ENCODE measurements around the gene IGF2BP1.
"Not testable (repeated sequence)": the region's sequence is repeated elsewhere in the genome, so short reads cannot be mapped to it uniquely, and the experiment has no call there.

IGF2BP1 gene

GRCh38 chr17:49049265-49049664 lies 52.1 kb downstream of the IGF2BP1 start:
- in situ Hi-C loops (cut with MboI; ENCODE audit: low sequenced_read_pairs), result no loop called here

GRCh38 chr17:49050611-49051010 lies 53.4 kb downstream of the IGF2BP1 start:
- in situ Hi-C loops (cut with MboI; ENCODE audit: low sequenced_read_pairs), result no loop called here

GRCh38 chr17:49051269-49051668 lies 54.1 kb downstream of the IGF2BP1 start:
- in situ Hi-C loops (cut with MboI; ENCODE audit: low sequenced_read_pairs), result no loop called here

- in situ Hi-C loops (cut with MboI; ENCODE audit: low sequenced_read_pairs), result no loop called here
Measured at GRCh38 chr17:49053171-49053829, 56.1 kb downstream of the IGF2BP1 start.

GRCh38 chr17:49054342-49055092 lies 57.3 kb downstream of the IGF2BP1 start:
- in situ Hi-C loops (cut with MboI; ENCODE audit: low sequenced_read_pairs), result no loop called here

- in situ Hi-C loops (cut with MboI; ENCODE audit: low sequenced_read_pairs), result no loop called here
Measured at GRCh38 chr17:49055181-49055927, 58.2 kb downstream of the IGF2BP1 start.

- in situ Hi-C loops (cut with MboI; ENCODE audit: low sequenced_read_pairs), result no loop called here
Measured at GRCh38 chr17:49061524-49061943, 64.3 kb downstream of the IGF2BP1 start.

- in situ Hi-C loops (cut with MboI; ENCODE audit: low sequenced_read_pairs), result no loop called here
Measured at GRCh38 chr17:49063652-49064051, 66.5 kb downstream of the IGF2BP1 start.

- in situ Hi-C loops (cut with MboI; ENCODE audit: low sequenced_read_pairs), result no loop called here
Measured at GRCh38 chr17:49067163-49067562, 70.0 kb downstream of the IGF2BP1 start.

GRCh38 chr17:49069585-49070273 lies 72.5 kb downstream of the IGF2BP1 start:
- in situ Hi-C loops (cut with MboI; ENCODE audit: low sequenced_read_pairs), result no loop called here

- in situ Hi-C loops (cut with MboI; ENCODE audit: low sequenced_read_pairs), result no loop called here
Measured at GRCh38 chr17:49071106-49071505, 73.9 kb downstream of the IGF2BP1 start.

GRCh38 chr17:49074851-49075540 lies 77.8 kb downstream of the IGF2BP1 start:
- in situ Hi-C loops (cut with MboI; ENCODE audit: low sequenced_read_pairs), result no loop called here

- in situ Hi-C loops (cut with MboI; ENCODE audit: low sequenced_read_pairs), result no loop called here
Measured at GRCh38 chr17:49076573-49077384, 79.6 kb downstream of the IGF2BP1 start.

- in situ Hi-C loops (cut with MboI; ENCODE audit: low sequenced_read_pairs), result no loop called here
Measured at GRCh38 chr17:49078248-49078647, 81.1 kb downstream of the IGF2BP1 start.

GRCh38 chr17:49079840-49080663 lies 82.9 kb downstream of the IGF2BP1 start:
- in situ Hi-C loops (cut with MboI; ENCODE audit: low sequenced_read_pairs), result no loop called here

- in situ Hi-C loops (cut with MboI; ENCODE audit: low sequenced_read_pairs), result no loop called here
Measured at GRCh38 chr17:49082231-49082630, 85.0 kb downstream of the IGF2BP1 start.

GRCh38 chr17:49085046-49085445 lies 87.9 kb downstream of the IGF2BP1 start:
- in situ Hi-C loops (cut with MboI; ENCODE audit: low sequenced_read_pairs), result not testable (repeated sequence)

GRCh38 chr17:49085565-49086315 lies 88.6 kb downstream of the IGF2BP1 start:
- in situ Hi-C loops (cut with MboI; ENCODE audit: low sequenced_read_pairs), result no loop called here

Measured in HL-60/S4 treated with phorbol 12-myristate 13-acetate at 8.2 ng/mL for 4 days and 3 days (cell line).